Measurements from ENCODE around the gene ADAT1.

- TF ChIP-seq YY1 (IDR thresholded peaks at IDR 0.05; ENCODE audit: insufficient read depth, insufficient read length): no peak
- no peak for TF ChIP-seq ZNF274 (IDR thresholded peaks at IDR 0.05; ENCODE audit: low read depth, low read length)
- TF ChIP-seq SUZ12 (IDR thresholded peaks at IDR 0.05; ENCODE audit: extremely low read depth, insufficient read depth, insufficient read length): no peak
Measured at GRCh38 chr16:75632857-75633256, 9.8 kb upstream of the ADAT1 start.
